T-cell (primary cell): ENCODE measurements around the gene RET. TPM values are rescaled to one million over a fixed set of nuclear protein-coding genes. Genes with fewer than 3 reads are reported as not detected.
"Not testable (repeated sequence)": the region's sequence is repeated elsewhere in the genome, so short reads cannot be mapped to it uniquely, and the experiment has no call there.

Source experiments
- ATAC-seq, 4 experiments: fragments of 200-7000 bp in 3 of 4; fragments of 150-1000 bp in 1 of 4; cut with Tn5 transposase; replicated peaks in 1 of 4; 1 replicate in 3 of 4; 2 replicates in 1 of 4; pipeline ENCODE4 v1.10.0; 2021; ENCODE audit warnings: moderate library complexity in 3 of 4, mild to moderate bottlenecking in 2 of 4, moderate number of reproducible peaks in 1 of 4
- CTCF ChIA-PET, 2 donors: fragments of 300-600 bp; sonication (Branson Sonifier 250); formaldehyde crosslinking; loops; one replicate each; lab custom pipeline; 2022; ENCODE audit warnings: antibody characterized with exemption in 2 of 2; lab: Charles Lee
- POLR2A ChIA-PET, 2 donors: fragments of 300-600 bp; sonication (Branson Sonifier 250); formaldehyde crosslinking; loops; one replicate each; lab custom pipeline; 2022; ENCODE audit warnings: antibody characterized with exemption in 2 of 2; lab: Charles Lee
- DNase-seq, 35 experiments: peaks; one replicate each; pipeline versions ENCODE4 v3.0.0 to v3.0.0-alpha.2; 2013 to 2023
- H3K27ac ChIP-seq: one replicate; pipeline ENCODE4 v1.5.1; 2013; ENCODE audit warnings: low read length
- H3K27me3 ChIP-seq, 2 experiments: replicated peaks in 1 of 2; 1 replicate in 1 of 2; 2 replicates in 1 of 2; pipeline versions ENCODE4 v1.6.1 to v1.7.0; 2013; ENCODE audit warnings: low read length in 1 of 2, mixed read lengths in 1 of 2; ENCODE audit not compliant: control insufficient read depth in 2 of 2, insufficient read depth in 2 of 2; ENCODE audit errors: extremely low read depth in 1 of 2
- H3K36me3 ChIP-seq, 2 donors: 1 replicate in 1 of 2; 2 replicates in 1 of 2; pipeline versions ENCODE4 v1.6.1 to v1.7.0; 2013; ENCODE audit warnings: low read length in 1 of 2; ENCODE audit not compliant: control insufficient read depth in 2 of 2, insufficient read depth in 1 of 2; ENCODE audit errors: extremely low read depth in 1 of 2
- H3K4me1 ChIP-seq, 2 experiments: 1 replicate in 1 of 2; 2 replicates in 1 of 2; pipeline versions ENCODE4 v1.6.1 to v1.7.0; 2013; ENCODE audit warnings: low read length in 2 of 2, mixed read lengths in 1 of 2; ENCODE audit not compliant: insufficient read depth in 2 of 2, control insufficient read depth in 1 of 2; ENCODE audit errors: extremely low read depth in 1 of 2
- H3K4me3 ChIP-seq, 2 donors: 1 replicate in 1 of 2; 2 replicates in 1 of 2; pipeline versions ENCODE4 v1.5.1 to v1.7.0; 2013; ENCODE audit warnings: mild to moderate bottlenecking in 2 of 2, low read length in 1 of 2, moderate library complexity in 1 of 2; ENCODE audit not compliant: control insufficient read depth in 1 of 2; ENCODE audit errors: extremely low read depth in 1 of 2
- H3K9me3 ChIP-seq: 2 replicates; pipeline ENCODE4 v1.7.0; 2013
- H3K27ac Mint-ChIP-seq, 2 donors: one replicate each; pipeline ENCODE4 v1.8.0; 2020 to 2021; ENCODE audit warnings: mild to moderate bottlenecking in 2 of 2, mixed read lengths in 2 of 2
- H3K27me3 Mint-ChIP-seq, 2 donors: one replicate each; pipeline ENCODE4 v1.8.0; 2021 to 2022; ENCODE audit warnings: mixed read lengths in 2 of 2
- H3K36me3 Mint-ChIP-seq: one replicate; pipeline ENCODE4 v1.8.0; 2021; ENCODE audit warnings: mixed read lengths
- H3K4me1 Mint-ChIP-seq, 3 donors: one replicate each; pipeline ENCODE4 v1.8.0; 2020 to 2022; ENCODE audit warnings: mixed read lengths in 3 of 3, mild to moderate bottlenecking in 1 of 3
- H3K4me3 Mint-ChIP-seq, 3 donors: one replicate each; pipeline ENCODE4 v1.8.0; 2020 to 2022; ENCODE audit warnings: mild to moderate bottlenecking in 3 of 3, mixed read lengths in 3 of 3, moderate library complexity in 3 of 3
- H3K9me3 Mint-ChIP-seq, 3 donors: one replicate each; pipeline ENCODE4 v1.8.0; 2020 to 2022; ENCODE audit warnings: mixed read lengths in 3 of 3
- WGBS: methylation state at CpG from one replicate; pipeline ENCODE4 v1.1.5; 2013; ENCODE audit warnings: missing lambda C conversion rate; ENCODE audit not compliant: insufficient coverage; 5-methylcytosine and 5-hydroxymethylcytosine counted together
- total RNA-seq, 35 experiments: library from RNA in 6 of 35; stranded (reverse) in 6 of 35; fragments of 120-200 nt in 1 of 35; gene quantifications; one replicate each; pipeline versions ENCODE4 v1.2.1 to v1.2.4 and lab custom pipeline; 2013 to 2026

RET gene
- total RNA-seq, 5 donors from 2014 or later (not counting 1 experiment from before 2014, with no cell fraction given), result 0.13 to 0.25 (median 0.15) TPM; not detected in 2

DNA sequence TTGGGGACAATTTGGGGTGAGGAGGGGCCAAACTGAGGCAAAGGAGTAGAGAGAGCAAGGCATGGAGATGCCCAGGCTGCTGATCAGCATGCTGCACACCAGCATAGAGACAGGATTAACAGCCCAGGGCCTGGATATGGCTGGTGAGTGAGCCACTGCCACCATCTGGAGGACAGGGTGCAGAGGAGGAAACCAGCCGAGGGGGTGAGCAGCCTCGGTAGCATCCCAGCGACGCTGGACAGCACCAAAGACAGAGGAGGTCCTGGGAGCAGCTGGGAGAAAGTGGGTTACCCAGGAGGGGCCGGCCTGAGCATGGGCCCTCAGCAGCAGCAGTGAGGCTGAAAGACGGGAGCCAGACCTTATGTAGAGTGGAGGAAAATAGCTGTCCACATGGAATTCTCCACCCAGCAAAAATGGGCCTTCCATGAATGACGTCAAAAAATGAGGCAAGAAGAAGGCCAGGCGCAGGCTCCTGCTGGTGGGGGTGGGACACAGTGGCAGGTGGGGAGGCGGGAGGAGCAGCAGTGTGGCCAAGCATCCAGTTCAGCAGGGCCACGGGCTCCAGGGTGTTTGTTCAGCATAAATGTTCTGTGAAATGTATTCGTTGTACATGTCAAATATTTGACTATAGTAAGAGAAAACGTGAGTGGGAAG is 16.7 kb downstream of the RET start:
- Mint-ChIP-seq H3K27ac (no peak overlapping the region), H3K9me3 (no peaks in the 10 kb centered on the region), H3K4me3 (no peak overlapping the region), H3K4me1 (no peaks in the 10 kb centered on the region), H3K27me3 (peaks cover 10 to 15% of the 10 kb centered on the region in 2 donors), H3K36me3 (no peaks in the 10 kb centered on the region)
- no peak overlapping the region for H3K4me3 ChIP-seq
- WGBS, result 58% methylated on average over 8 of the region's 12 CpGs
- ATAC-seq (no peak), DNase-seq (no peak)
- no peak overlapping the region for H3K27ac ChIP-seq
- H3K27me3 ChIP-seq, result peaks cover 0 to 21% of the 10 kb centered on the region in 2 experiments
- H3K9me3 ChIP-seq, result no peaks in the 10 kb centered on the region
- POLR2A ChIA-PET, result no interaction called here
- no peaks in the 10 kb centered on the region for H3K4me1 ChIP-seq
- CTCF ChIA-PET, result no interaction called here
- H3K36me3 ChIP-seq, result no peaks in the 10 kb centered on the region

DNA sequence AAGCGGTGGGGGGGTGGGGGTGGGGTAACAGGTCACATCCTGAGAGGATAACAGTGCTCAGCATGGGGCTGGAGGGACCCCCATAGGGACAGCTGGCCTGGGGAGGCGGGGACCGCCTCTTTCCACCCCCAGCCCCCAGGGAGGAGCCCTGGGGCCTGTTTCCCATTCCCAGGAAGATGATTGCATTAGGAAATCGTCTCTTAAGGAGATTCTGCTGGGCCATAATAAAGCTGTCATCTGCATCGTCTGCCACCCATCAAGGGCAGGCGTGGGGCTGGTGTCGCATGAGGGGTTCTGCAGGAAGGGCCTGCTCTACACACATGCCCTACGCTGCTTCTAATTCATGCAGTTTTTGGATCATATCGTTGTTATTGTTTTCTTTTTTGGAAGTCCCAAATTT is 17.2 kb downstream of the RET start:
- Histone ChIP-seq H3K27ac (no peak overlapping the region), H3K4me3 (no peak overlapping the region), H3K9me3 (no peaks in the 10 kb centered on the region), H3K36me3 (no peaks in the 10 kb centered on the region), H3K4me1 (no peaks in the 10 kb centered on the region), H3K27me3 (peaks cover 0 to 23% of the 10 kb centered on the region in 2 experiments)
- Mint-ChIP-seq H3K4me3 (no peak overlapping the region), H3K9me3 (no peaks in the 10 kb centered on the region), H3K4me1 (no peaks in the 10 kb centered on the region), H3K36me3 (no peaks in the 10 kb centered on the region), H3K27me3 (peaks cover 10 to 15% of the 10 kb centered on the region in 2 donors), H3K27ac (no peak overlapping the region)
- 87% methylated on average over 6 of the region's 9 CpGs for WGBS
- DNase-seq (no peak), ATAC-seq (no peak)
- ChIA-PET POLR2A (no interaction called here), CTCF (no interaction called here)

DNA sequence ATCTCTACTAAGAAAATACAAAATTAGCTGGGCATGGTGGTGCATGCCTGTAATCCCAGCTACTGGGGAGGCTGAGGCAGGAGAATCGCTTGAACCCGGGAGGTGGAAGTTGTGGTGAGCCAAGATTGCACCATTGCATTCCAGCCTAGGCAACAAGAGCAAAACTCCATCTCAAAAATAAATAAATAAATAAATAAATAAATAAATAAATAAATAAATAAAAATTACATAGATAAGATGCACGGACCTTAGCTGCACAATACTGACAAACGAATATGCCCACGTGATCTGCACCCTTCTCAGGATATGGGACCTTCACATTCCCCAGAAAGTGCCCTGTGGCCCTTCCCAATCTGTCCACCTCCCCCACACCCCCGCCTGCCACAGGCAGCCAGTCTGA is 22.5 kb downstream of the RET start:
- H3K9me3 ChIP-seq, H3K27ac Mint-ChIP-seq, H3K36me3 Mint-ChIP-seq, H3K27ac ChIP-seq, DNase-seq, H3K4me3 ChIP-seq, H3K4me1 ChIP-seq, POLR2A ChIA-PET, ATAC-seq, H3K9me3 Mint-ChIP-seq, H3K4me3 Mint-ChIP-seq, H3K4me1 Mint-ChIP-seq, H3K36me3 ChIP-seq, CTCF ChIA-PET: not testable (repeated sequence)
- peaks cover 0 to 39% of the 10 kb centered on the region in 2 experiments for H3K27me3 ChIP-seq
- 80% methylated on average over 4 of the region's 6 CpGs for WGBS
- H3K27me3 Mint-ChIP-seq, result peaks cover 28 to 30% of the 10 kb centered on the region in 2 donors

DNA sequence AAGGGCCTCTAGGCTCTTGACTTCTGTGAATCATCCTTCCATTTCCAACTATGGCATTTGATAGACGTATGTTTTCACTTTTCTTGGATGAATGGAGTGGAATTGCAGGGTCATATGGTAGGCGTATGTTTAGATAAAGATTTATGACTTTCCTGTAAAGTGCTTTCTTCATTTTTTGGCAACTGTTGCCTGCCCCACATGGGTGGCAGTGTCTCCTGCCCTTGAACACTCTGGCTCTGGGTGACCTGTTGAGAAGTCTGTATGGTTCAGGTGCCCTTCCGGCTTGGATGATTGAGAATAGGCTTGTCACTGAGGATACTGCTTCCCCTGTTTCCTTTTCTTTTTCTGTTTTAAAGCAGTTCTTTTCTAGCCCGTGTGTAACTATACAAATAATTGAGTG is 23.1 kb downstream of the RET start:
- H3K4me3 Mint-ChIP-seq, result no peak overlapping the region
- CTCF ChIA-PET, result no interaction called here
- H3K36me3 Mint-ChIP-seq, result no peaks in the 10 kb centered on the region
- peaks cover under 1 to 7% of the 10 kb centered on the region in 2 experiments for H3K4me1 ChIP-seq
- 79% methylated on average over 2 of the region's 4 CpGs for WGBS
- H3K27ac Mint-ChIP-seq, result no peak overlapping the region
- peaks cover 28% of the 10 kb centered on the region in 2 donors for H3K27me3 Mint-ChIP-seq
- peaks cover 0 to under 1% (median under 1%) of the 10 kb centered on the region in 3 donors for H3K4me1 Mint-ChIP-seq
- no peaks in the 10 kb centered on the region for H3K9me3 ChIP-seq
- H3K4me3 ChIP-seq, result no peak overlapping the region
- ATAC-seq (no peak), DNase-seq (no peak)
- H3K9me3 Mint-ChIP-seq, result no peaks in the 10 kb centered on the region
- H3K27me3 ChIP-seq, result peaks cover 0 to 44% of the 10 kb centered on the region in 2 experiments
- no peak overlapping the region for H3K27ac ChIP-seq
- POLR2A ChIA-PET, result no interaction called here
- no peaks in the 10 kb centered on the region for H3K36me3 ChIP-seq

DNA sequence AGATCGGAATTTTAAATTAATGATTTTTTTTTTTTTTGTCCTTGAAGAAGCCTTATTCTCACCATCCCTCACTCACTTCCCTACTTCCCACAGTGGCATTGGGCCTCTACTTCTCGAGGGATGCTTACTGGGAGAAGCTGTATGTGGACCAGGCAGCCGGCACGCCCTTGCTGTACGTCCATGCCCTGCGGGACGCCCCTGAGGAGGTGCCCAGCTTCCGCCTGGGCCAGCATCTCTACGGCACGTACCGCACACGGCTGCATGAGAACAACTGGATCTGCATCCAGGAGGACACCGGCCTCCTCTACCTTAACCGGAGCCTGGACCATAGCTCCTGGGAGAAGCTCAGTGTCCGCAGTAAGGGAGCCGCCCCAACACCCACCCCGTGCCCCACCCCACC is 23.5 kb downstream of the RET start:
- H3K27ac Mint-ChIP-seq, result no peak overlapping the region
- POLR2A ChIA-PET, result no interaction called here
- WGBS, result 87% methylated on average over 10 of the region's 17 CpGs

DNA sequence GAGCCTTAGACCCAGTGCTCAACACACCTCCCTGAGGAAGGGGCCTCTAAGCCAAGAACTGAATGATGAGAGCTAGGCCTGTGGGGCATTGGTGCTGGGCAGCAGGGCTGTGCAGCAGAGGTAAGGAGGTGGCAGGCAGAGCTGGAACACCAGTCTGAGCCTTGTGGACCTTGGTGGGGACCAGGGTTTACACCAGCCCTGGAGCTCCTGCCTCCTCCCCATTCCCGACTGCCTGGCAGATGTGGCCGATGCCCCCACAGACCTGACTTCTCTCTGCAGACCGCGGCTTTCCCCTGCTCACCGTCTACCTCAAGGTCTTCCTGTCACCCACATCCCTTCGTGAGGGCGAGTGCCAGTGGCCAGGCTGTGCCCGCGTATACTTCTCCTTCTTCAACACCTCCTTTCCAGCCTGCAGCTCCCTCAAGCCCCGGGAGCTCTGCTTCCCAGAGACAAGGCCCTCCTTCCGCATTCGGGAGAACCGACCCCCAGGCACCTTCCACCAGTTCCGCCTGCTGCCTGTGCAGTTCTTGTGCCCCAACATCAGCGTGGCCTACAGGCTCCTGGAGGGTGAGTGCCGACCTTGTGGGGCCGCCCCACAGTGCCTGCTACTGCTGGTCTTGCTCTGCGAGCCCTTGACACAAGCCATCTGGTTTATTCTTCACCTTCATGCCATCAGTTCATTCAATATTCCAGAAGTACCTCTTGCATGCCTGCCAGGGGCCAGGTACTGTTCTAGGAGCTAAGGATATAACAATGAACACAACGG is 25.4 kb downstream of the RET start:
- H3K9me3 ChIP-seq, result no peaks in the 10 kb centered on the region
- Mint-ChIP-seq H3K27ac (no peak overlapping the region), H3K4me1 (peaks cover 0 to 8% (median 3%) of the 10 kb centered on the region in 3 donors), H3K4me3 (peak overlapping the region in 1 of 3 donors; percentile 76), H3K9me3 (no peaks in the 10 kb centered on the region), H3K36me3 (no peaks in the 10 kb centered on the region), H3K27me3 (peaks cover 28 to 29% of the 10 kb centered on the region in 2 donors)
- ATAC-seq (no peak), DNase-seq (no peak)
- no peak overlapping the region for H3K27ac ChIP-seq
- POLR2A ChIA-PET, result no interaction called here
- 62% methylated on average over 14 of the region's 19 CpGs for WGBS
- H3K27me3 ChIP-seq, result peaks cover 0 to 49% of the 10 kb centered on the region in 2 experiments
- H3K4me3 ChIP-seq, result no peak overlapping the region
- CTCF ChIA-PET, result no interaction called here
- H3K36me3 ChIP-seq, result no peaks in the 10 kb centered on the region
- H3K4me1 ChIP-seq, result peaks cover 2 to 24% of the 10 kb centered on the region in 2 experiments

More for the DNA sequence above, 23.5 kb downstream of the RET start:
- ATAC-seq, result no peak
- Histone ChIP-seq H3K36me3 (no peaks in the 10 kb centered on the region), H3K27ac (no peak overlapping the region), H3K27me3 (peaks cover 0 to 47% of the 10 kb centered on the region in 2 experiments), H3K9me3 (no peaks in the 10 kb centered on the region), H3K4me1 (peaks cover 2 to 12% of the 10 kb centered on the region in 2 experiments), H3K4me3 (no peak overlapping the region)
- Mint-ChIP-seq H3K4me1 (peaks cover 0 to 3% (median 3%) of the 10 kb centered on the region in 3 donors), H3K36me3 (no peaks in the 10 kb centered on the region), H3K9me3 (no peaks in the 10 kb centered on the region), H3K4me3 (no peak overlapping the region), H3K27me3 (peaks cover 28 to 29% of the 10 kb centered on the region in 2 donors)
- CTCF ChIA-PET, result no interaction called here
- DNase-seq, result no peak
